Measurements from ENCODE around the gene HORMAD2.

Gene HORMAD2

DNA sequence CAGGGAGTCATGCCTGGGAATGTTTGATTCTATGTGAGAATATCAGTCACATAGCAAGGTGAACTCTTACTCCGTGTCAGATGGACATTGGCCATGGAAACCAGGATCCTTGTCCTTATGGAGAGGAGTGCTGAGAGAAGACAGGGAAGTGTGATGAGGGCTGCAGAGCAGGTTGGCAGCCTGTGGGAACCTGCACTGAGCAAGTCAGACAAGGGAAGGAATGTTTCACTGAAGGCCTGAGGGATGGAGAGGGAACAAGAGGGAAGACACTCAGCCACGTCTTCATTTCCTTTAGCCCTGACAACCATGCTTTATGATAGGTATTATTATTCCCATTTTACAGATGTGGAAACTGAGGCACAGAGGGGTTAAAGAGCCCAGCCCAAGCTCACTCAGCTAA, 38.4 kb upstream of the HORMAD2 start:
- TF ChIP-seq SIN3A (IDR thresholded peaks at IDR 0.05; ENCODE audit: borderline replicate concordance, insufficient read depth, low read length) (no peak), FOXP2 (optimal IDR thresholded peaks at IDR 0.05; ENCODE audit: borderline replicate concordance, extremely low read depth, extremely low read length, insufficient read depth) (no peak), REST (IDR thresholded peaks at IDR 0.05; ENCODE audit: insufficient read depth in 1 of 2, low read depth in 2 of 2, low read length in 2 of 2) (no peak), TAF1 (IDR thresholded peaks at IDR 0.05; ENCODE audit: borderline replicate concordance, insufficient read depth, low read length) (no peak), POLR2AphosphoS5 (IDR thresholded peaks at IDR 0.05; ENCODE audit: low read depth, low read length) (no peak)

DNA sequence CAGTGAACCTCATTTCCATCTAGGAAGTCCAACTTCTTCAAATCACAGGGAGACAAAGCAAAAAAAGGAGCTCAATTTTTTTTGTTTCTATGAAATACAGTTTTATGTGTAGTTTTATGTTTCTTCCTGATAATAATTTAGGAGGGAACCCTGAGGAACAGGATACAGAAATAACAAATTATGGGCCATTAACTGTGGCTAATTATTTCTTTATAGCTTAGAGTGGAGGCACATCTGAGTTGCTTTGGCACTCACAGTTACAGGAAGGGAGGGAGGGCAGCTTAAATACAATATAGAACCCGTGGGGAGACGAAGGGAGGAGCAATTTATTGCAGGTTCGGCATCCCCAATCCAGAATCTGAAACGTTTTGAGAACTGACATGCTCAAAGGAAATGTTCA, 37.1 kb upstream of the HORMAD2 start:
- no peak for TF ChIP-seq REST (IDR thresholded peaks at IDR 0.05; ENCODE audit: insufficient read depth in 1 of 2, low read depth in 2 of 2, low read length in 2 of 2)
- TF ChIP-seq SIN3A (IDR thresholded peaks at IDR 0.05; ENCODE audit: borderline replicate concordance, insufficient read depth, low read length), result no peak
- TF ChIP-seq FOXP2 (optimal IDR thresholded peaks at IDR 0.05; ENCODE audit: borderline replicate concordance, extremely low read depth, extremely low read length, insufficient read depth), result no peak
- TF ChIP-seq TAF1 (IDR thresholded peaks at IDR 0.05; ENCODE audit: borderline replicate concordance, insufficient read depth, low read length), result no peak
- no peak for TF ChIP-seq POLR2AphosphoS5 (IDR thresholded peaks at IDR 0.05; ENCODE audit: low read depth, low read length)

GRCh38 chr22:30044369-30044768, 35.9 kb upstream of the HORMAD2 start:
- TF ChIP-seq SIN3A (IDR thresholded peaks at IDR 0.05; ENCODE audit: borderline replicate concordance, insufficient read depth, low read length) (no peak), POLR2AphosphoS5 (IDR thresholded peaks at IDR 0.05; ENCODE audit: low read depth, low read length) (no peak), REST (IDR thresholded peaks at IDR 0.05; ENCODE audit: insufficient read depth in 1 of 2, low read depth in 2 of 2, low read length in 2 of 2) (peak in 1 of 2 experiments; percentile 5; a peak in 1 of 4 replicates)

DNA sequence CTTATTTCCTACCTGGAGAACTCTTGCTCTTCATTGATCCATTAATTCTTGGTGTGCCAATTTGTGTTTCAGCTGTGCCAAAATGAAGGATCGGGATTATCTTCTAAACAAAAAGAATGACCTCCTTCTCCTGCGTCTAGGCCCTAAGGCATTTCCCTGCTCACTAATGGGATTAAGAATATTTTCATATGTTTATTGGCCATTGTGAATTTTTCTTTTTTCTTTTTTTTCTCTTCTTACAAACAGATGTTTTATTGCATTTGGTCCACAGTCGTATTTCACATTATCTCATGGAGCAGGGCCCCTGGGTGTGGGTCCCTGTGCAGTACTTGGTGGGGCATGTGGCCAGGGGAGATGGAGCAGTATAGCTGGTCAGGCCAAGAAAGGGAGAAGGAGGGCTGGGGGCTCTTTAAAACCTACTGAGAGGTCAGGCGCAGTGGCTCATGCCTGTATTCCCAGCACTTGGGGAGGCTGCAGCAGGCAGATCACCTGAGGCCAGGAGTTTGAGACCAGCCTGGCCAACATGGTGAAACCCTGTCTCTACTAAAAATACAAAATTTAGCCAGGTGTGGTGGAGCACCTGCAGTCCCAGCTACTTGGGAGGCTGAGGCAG, 35.3 kb upstream of the HORMAD2 start:
- TF ChIP-seq SIN3A (IDR thresholded peaks at IDR 0.05; ENCODE audit: borderline replicate concordance, insufficient read depth, low read length) (no peak), FOXP2 (optimal IDR thresholded peaks at IDR 0.05; ENCODE audit: borderline replicate concordance, extremely low read depth, extremely low read length, insufficient read depth) (no peak), TAF1 (IDR thresholded peaks at IDR 0.05; ENCODE audit: borderline replicate concordance, insufficient read depth, low read length) (no peak), POLR2AphosphoS5 (IDR thresholded peaks at IDR 0.05; ENCODE audit: low read depth, low read length) (no peak), REST (IDR thresholded peaks at IDR 0.05; ENCODE audit: insufficient read depth in 1 of 2, low read depth in 2 of 2, low read length in 2 of 2) (no peak)

- TF ChIP-seq POLR2AphosphoS5 (IDR thresholded peaks at IDR 0.05; ENCODE audit: low read depth, low read length) (no peak), TAF1 (IDR thresholded peaks at IDR 0.05; ENCODE audit: borderline replicate concordance, insufficient read depth, low read length) (no peak), FOXP2 (optimal IDR thresholded peaks at IDR 0.05; ENCODE audit: borderline replicate concordance, extremely low read depth, extremely low read length, insufficient read depth) (no peak), SIN3A (IDR thresholded peaks at IDR 0.05; ENCODE audit: borderline replicate concordance, insufficient read depth, low read length) (no peak), REST (IDR thresholded peaks at IDR 0.05; ENCODE audit: insufficient read depth in 1 of 2, low read depth in 2 of 2, low read length in 2 of 2) (no peak)
These were observed 34.8 kb upstream of the HORMAD2 start for GRCh38 chr22:30045494-30045887.

All from PFSK-1 (cell line).